Osteoblast (primary cell): Measurements from ENCODE around the gene ZDHHC8. TPM values are rescaled to one million over a fixed set of nuclear protein-coding genes. Genes with fewer than 3 reads are reported as not detected.

Experiments
- DNase-seq: peaks from one replicate; pipeline ENCODE4 v3.0.0; 2011; ENCODE audit warnings: low spot score, mixed read lengths; ENCODE audit not compliant: insufficient read length; ENCODE audit errors: missing footprints
- H2AFZ ChIP-seq: 2 replicates; pipeline ENCODE4 v1.6.0; 2011; ENCODE audit warnings: mild to moderate bottlenecking, low read length
- H3K27ac ChIP-seq: 2 replicates; pipeline ENCODE4 v1.5.1; 2011; ENCODE audit warnings: mild to moderate bottlenecking, low read depth, low read length, moderate library complexity
- H3K27me3 ChIP-seq: 2 replicates; pipeline ENCODE4 v1.6.0; 2012; ENCODE audit warnings: mild to moderate bottlenecking, control low read depth, inconsistent platforms, low read length, moderate library complexity; ENCODE audit not compliant: insufficient read depth
- H3K36me3 ChIP-seq: 2 replicates; pipeline ENCODE4 v1.5.1; 2011; ENCODE audit warnings: mild to moderate bottlenecking, low read length, control low read depth, moderate library complexity; ENCODE audit not compliant: insufficient read depth
- H3K4me1 ChIP-seq: 2 replicates; pipeline ENCODE4 v1.5.1; 2011; ENCODE audit warnings: mild to moderate bottlenecking, low read length, control low read depth, moderate library complexity; ENCODE audit not compliant: insufficient read depth
- H3K4me2 ChIP-seq: 2 replicates; pipeline ENCODE4 v1.6.0; 2011; ENCODE audit warnings: mild to moderate bottlenecking, low read length; ENCODE audit not compliant: insufficient read depth
- H3K4me3 ChIP-seq: fragments of 200-600 bp; sonication (generic); 3 replicates; pipeline ENCODE4 v1.5.1; 2012; ENCODE audit warnings: mild to moderate bottlenecking, low read length, inconsistent platforms; ENCODE audit not compliant: insufficient read depth
- H3K79me2 ChIP-seq: 2 replicates; pipeline ENCODE4 v1.6.0; 2012; ENCODE audit warnings: mild to moderate bottlenecking, low read length, control low read depth, inconsistent platforms; ENCODE audit not compliant: insufficient read depth
- H3K9me3 ChIP-seq: 2 replicates; pipeline ENCODE4 v1.5.1; 2011; ENCODE audit warnings: low read depth, low read length, control low read depth
- H4K20me1 ChIP-seq: 2 replicates; pipeline ENCODE4 v1.6.0; 2012; ENCODE audit warnings: mild to moderate bottlenecking, low read length, control low read depth; ENCODE audit not compliant: insufficient read depth
- CTCF ChIP-seq: IDR thresholded peaks from 2 replicates; pipeline ENCODE4 v1.5.1; 2011; ENCODE audit warnings: mild to moderate bottlenecking, low read depth, low read length, moderate library complexity; ENCODE audit errors: extremely low read depth
- total RNA-seq: library from RNA; depleted of rRNA; stranded (reverse); fragments of >200 nt; gene quantifications from 2 replicates; pipeline ENCODE4 v1.2.3, GENCODE V29; 2012

ZDHHC8 gene
- total RNA-seq, 1 donor = 9.8 TPM

GRCh38 chr22:20124083-20124787, 7.4 kb upstream of the ZDHHC8 start:
- Histone ChIP-seq H3K4me3 (no peak overlapping the region), H3K4me2 (no peak overlapping the region), H3K36me3 (peaks cover 66% of the 10 kb centered on the region), H3K27me3 (no peaks in the 10 kb centered on the region), H3K27ac (no peak overlapping the region), H4K20me1 (peaks cover 25% of the 10 kb centered on the region), H2AFZ (no peak overlapping the region), H3K9me3 (no peaks in the 10 kb centered on the region), H3K79me2 (peaks cover 54% of the 10 kb centered on the region), H3K4me1 (peaks cover under 1% of the 10 kb centered on the region)
- DNase-seq = no peak
- no peak for TF ChIP-seq CTCF

- H3K27me3 ChIP-seq = no peaks in the 10 kb centered on the region
- no peak overlapping the region for H3K4me2 ChIP-seq
- H3K36me3 ChIP-seq = peaks cover 56% of the 10 kb centered on the region
- H3K9me3 ChIP-seq = no peaks in the 10 kb centered on the region
- no peak overlapping the region for H3K27ac ChIP-seq
- DNase-seq = no peak
- H2AFZ ChIP-seq = no peak overlapping the region
- no peak for TF ChIP-seq CTCF
- peaks cover 42% of the 10 kb centered on the region for H3K79me2 ChIP-seq
- H3K4me3 ChIP-seq = no peak overlapping the region
- no peaks in the 10 kb centered on the region for H3K4me1 ChIP-seq
- peaks cover 23% of the 10 kb centered on the region for H4K20me1 ChIP-seq
These were observed 6.1 kb upstream of the ZDHHC8 start for GRCh38 chr22:20125201-20126174.

GRCh38 chr22:20126284-20127029, 5.1 kb upstream of the ZDHHC8 start:
- Histone ChIP-seq H3K27me3 (no peaks in the 10 kb centered on the region), H3K79me2 (peaks cover 32% of the 10 kb centered on the region), H2AFZ (no peak overlapping the region), H3K4me2 (no peak overlapping the region), H3K27ac (no peak overlapping the region), H4K20me1 (peaks cover 18% of the 10 kb centered on the region), H3K4me3 (no peak overlapping the region), H3K36me3 (peaks cover 49% of the 10 kb centered on the region), H3K4me1 (peaks cover 2% of the 10 kb centered on the region), H3K9me3 (no peaks in the 10 kb centered on the region)
- TF ChIP-seq CTCF = no peak
- DNase-seq = no peak
